ENCODE results near the gene RAD51AP1. TPM values are rescaled to one million over a fixed set of nuclear protein-coding genes. Genes with fewer than 3 reads are reported as not detected.

The RAD51AP1 gene
- total and polyA plus RNA-seq, 2 experiments from 2014 or later, result 12.4 to 13.1 TPM

DNA sequence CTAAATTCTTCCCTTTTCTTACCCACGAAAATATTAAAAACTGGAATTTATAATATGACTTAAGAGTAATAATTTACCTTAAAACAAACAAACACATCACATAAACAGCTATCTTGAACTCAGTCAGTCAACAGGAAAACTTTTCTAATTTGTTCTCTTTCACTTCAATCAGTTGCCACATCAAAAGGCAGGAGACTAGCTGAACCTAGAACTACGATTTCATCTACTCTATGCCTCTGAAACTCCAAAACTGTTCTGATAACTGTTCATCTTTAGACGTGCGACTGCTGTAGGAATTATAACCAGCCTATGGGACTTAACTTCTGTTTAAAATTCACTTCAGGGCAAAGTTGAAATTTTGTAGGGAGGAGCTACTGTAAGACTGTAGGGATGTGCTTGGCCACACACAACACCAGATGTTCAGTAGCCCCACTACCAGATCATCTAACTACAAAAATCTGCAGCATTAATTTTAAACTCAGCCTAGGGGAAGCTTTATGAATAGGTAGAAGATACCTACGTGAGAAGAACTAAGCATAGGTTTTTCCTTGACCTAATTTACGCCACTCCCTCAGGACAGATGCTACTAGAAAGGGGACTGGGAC is 7.6 kb upstream of the RAD51AP1 start:
- 95 to 96% methylated on average over 6 of the region's 6 CpGs for WGBS, 2 experiments (ENCODE audit: low coverage in 1 of 2, low lambda C conversion rate in 2 of 2, missing lambda C conversion rate in 2 of 2)
- no peak for DNase-seq
- TF ChIP-seq EZH2phosphoT487 (IDR thresholded peaks at IDR 0.05; ENCODE audit: insufficient read depth, low read depth), result no peak
- TF ChIP-seq EZH2 (IDR thresholded peaks at IDR 0.05; ENCODE audit: insufficient read depth, poor library complexity, severe bottlenecking), result no peak
- Histone ChIP-seq H3K9ac (no peak overlapping the region), H3K79me2 (ENCODE audit: insufficient read depth) (peaks cover 15% of the 10 kb centered on the region), H3K36me3 (ENCODE audit: low read depth) (peaks cover 11% of the 10 kb centered on the region), H3K27ac (no peak overlapping the region), H3K4me3 (no peak overlapping the region), H3K4me2 (ENCODE audit: unreplicated experiment) (no peak overlapping the region), H3K9me3 (ENCODE audit: low read depth) (no peaks in the 10 kb centered on the region), H3K27me3 (replicated peaks; ENCODE audit: insufficient read depth) (no peaks in the 10 kb centered on the region), H4K20me1 (ENCODE audit: insufficient read depth) (no peaks in the 10 kb centered on the region), H3K9me2 (ENCODE audit: insufficient read depth) (no peaks in the 10 kb centered on the region), H2AFZ (no peak overlapping the region), H3F3A (ENCODE audit: insufficient read depth) (no peaks in the 10 kb centered on the region), H3K4me1 (ENCODE audit: insufficient read depth) (no peaks in the 10 kb centered on the region)
- in situ Hi-C loops (cut with MboI), result no loop called here

DNA sequence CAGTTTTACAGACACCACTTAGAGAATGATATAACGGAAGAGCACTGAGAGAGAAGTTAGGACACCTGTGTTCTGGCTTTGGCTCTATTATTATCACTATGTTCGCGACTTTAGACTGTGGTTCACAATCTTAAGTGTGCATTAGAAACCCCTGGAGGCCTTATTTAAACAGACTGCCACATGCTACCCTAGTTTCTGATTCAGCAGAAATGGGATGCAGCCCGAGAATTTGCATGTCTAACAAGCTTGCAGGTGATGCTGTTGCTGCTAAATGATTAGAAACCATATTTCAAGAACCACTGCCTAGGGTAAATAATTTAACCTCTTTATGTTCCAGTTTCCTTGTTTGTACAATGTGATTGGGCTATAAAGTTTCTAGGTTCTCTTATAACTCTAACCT is 3.6 kb upstream of the RAD51AP1 start:
- Histone ChIP-seq H3K27ac (no peak overlapping the region), H4K20me1 (ENCODE audit: insufficient read depth) (no peaks in the 10 kb centered on the region), H3K36me3 (ENCODE audit: low read depth) (peaks cover 11% of the 10 kb centered on the region), H3K27me3 (replicated peaks; ENCODE audit: insufficient read depth) (no peaks in the 10 kb centered on the region), H3K9me3 (ENCODE audit: low read depth) (no peaks in the 10 kb centered on the region), H3K79me2 (ENCODE audit: insufficient read depth) (peaks cover 48% of the 10 kb centered on the region), H2AFZ (no peak overlapping the region), H3K4me1 (ENCODE audit: insufficient read depth) (peaks cover 12% of the 10 kb centered on the region), H3K4me2 (ENCODE audit: unreplicated experiment) (no peak overlapping the region), H3K4me3 (no peak overlapping the region), H3K9ac (no peak overlapping the region), H3F3A (ENCODE audit: insufficient read depth) (no peaks in the 10 kb centered on the region), H3K9me2 (ENCODE audit: insufficient read depth) (no peaks in the 10 kb centered on the region)
- no peak for DNase-seq
- in situ Hi-C loops (cut with MboI), result no loop called here
- no peak for TF ChIP-seq EZH2 (IDR thresholded peaks at IDR 0.05; ENCODE audit: insufficient read depth, poor library complexity, severe bottlenecking)
- TF ChIP-seq EZH2phosphoT487 (IDR thresholded peaks at IDR 0.05; ENCODE audit: insufficient read depth, low read depth), result no peak
- WGBS, 2 experiments (ENCODE audit: low coverage in 1 of 2, low lambda C conversion rate in 2 of 2, missing lambda C conversion rate in 2 of 2), result 92 to 93% methylated on average over 4 of the region's 4 CpGs

DNA sequence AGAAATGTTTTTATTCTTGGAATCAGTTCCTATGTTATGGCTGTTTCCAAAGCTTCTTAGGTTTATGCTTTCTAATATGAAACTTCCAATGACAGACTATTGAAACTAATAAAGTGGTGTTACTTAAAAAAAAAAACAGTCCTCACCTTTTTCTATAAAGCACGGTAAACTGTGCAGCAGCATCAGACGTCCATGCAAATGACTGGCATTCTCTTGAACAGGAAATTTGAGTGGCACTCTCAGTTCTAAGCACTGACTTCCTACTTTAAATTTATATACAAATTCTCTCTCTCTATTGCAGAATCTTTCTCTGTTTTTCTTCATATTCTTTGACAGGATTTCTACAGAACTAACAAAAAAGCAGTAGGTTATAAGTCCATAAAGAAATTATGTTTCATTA is 2.8 kb upstream of the RAD51AP1 start:
- whole genome bisulfite sequencing, 2 experiments (ENCODE audit: low coverage in 1 of 2, low lambda C conversion rate in 2 of 2, missing lambda C conversion rate in 2 of 2), result 33 to 35% methylated on average over 2 of the region's 2 CpGs
- peaks cover 55% of the 10 kb centered on the region for H3K79me2 ChIP-seq (ENCODE audit: insufficient read depth)
- in situ Hi-C loops (cut with MboI), result no loop called here

DNA sequence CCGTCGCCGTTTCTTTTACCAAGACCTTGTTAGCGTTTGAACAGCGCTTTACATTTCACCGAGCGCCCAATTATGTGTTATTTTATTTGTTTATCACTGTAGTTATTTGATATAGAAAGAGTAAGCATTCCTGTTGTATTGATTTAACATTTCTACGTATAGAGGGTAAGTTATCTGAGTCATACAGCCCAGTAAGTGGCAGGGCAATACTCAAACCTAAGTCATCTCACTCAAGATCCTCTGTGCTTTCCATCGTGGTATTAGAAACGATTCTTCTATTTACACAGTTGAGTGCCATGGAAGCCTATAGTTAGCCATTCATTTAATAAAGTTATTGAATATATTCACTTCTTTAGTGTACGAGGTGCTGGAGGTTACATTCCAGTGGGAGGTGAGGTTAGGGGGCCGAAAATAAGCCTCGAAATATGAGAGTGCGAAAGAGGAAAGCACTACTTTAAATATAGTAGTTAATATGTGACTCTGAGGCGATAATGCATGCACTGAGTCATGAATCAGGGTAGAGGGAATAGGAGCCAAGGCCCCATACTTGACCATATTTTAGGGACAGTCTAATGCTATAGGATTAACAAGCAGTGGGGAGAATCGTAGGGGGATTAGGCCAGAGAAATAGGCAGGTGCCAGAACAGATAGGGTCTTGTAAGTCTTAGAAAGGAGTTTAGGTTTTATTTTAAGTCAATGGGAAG is 629 bp downstream of the RAD51AP1 start:
- Histone ChIP-seq H3K9me2 (ENCODE audit: insufficient read depth) (no peaks in the 10 kb centered on the region), H3K79me2 (ENCODE audit: insufficient read depth) (peaks cover 62% of the 10 kb centered on the region), H3K4me3 (peak overlapping the region; percentile 83), H4K20me1 (ENCODE audit: insufficient read depth) (no peaks in the 10 kb centered on the region), H3K27me3 (replicated peaks; ENCODE audit: insufficient read depth) (no peaks in the 10 kb centered on the region), H3K36me3 (ENCODE audit: low read depth) (0 out of 2 replicates have a peak, but pooled peaks cover 4% of the 10 kb centered on the region), H3F3A (ENCODE audit: insufficient read depth) (no peaks in the 10 kb centered on the region), H3K4me1 (ENCODE audit: insufficient read depth) (peaks cover 12% of the 10 kb centered on the region), H3K9ac (peak overlapping the region; percentile 93), H3K9me3 (ENCODE audit: low read depth) (no peaks in the 10 kb centered on the region), H3K4me2 (ENCODE audit: unreplicated experiment) (peak overlapping the region; percentile 77), H2AFZ (peak overlapping the region; percentile 95), H3K27ac (peak overlapping the region; percentile 23; the same call in 1 of the 2 replicates)
- 10 to 11% methylated on average over 16 of the region's 16 CpGs for WGBS, 2 experiments (ENCODE audit: low coverage in 1 of 2, low lambda C conversion rate in 2 of 2, missing lambda C conversion rate in 2 of 2)
- no peak for TF ChIP-seq EZH2 (IDR thresholded peaks at IDR 0.05; ENCODE audit: insufficient read depth, poor library complexity, severe bottlenecking)
- TF ChIP-seq EZH2phosphoT487 (IDR thresholded peaks at IDR 0.05; ENCODE audit: insufficient read depth, low read depth), result no peak
- in situ Hi-C loops (cut with MboI), result no loop called here
- peak; percentile 25 for DNase-seq

More for the DNA sequence above, 2.8 kb upstream of the RAD51AP1 start:
- no peak overlapping the region for H3K4me3 ChIP-seq
- no peak overlapping the region for H3K27ac ChIP-seq
- H3K27me3 ChIP-seq (replicated peaks; ENCODE audit: insufficient read depth), result no peaks in the 10 kb centered on the region
- H3K9ac ChIP-seq, result peak overlapping the region; percentile 93; the same call in 1 of the 2 replicates
- TF ChIP-seq EZH2phosphoT487 (IDR thresholded peaks at IDR 0.05; ENCODE audit: insufficient read depth, low read depth) (no peak), EZH2 (IDR thresholded peaks at IDR 0.05; ENCODE audit: insufficient read depth, poor library complexity, severe bottlenecking) (no peak)
- peaks cover 12% of the 10 kb centered on the region for H3K4me1 ChIP-seq (ENCODE audit: insufficient read depth)
- no peak for DNase-seq
- no peaks in the 10 kb centered on the region for H3K9me2 ChIP-seq (ENCODE audit: insufficient read depth)
- no peaks in the 10 kb centered on the region for H4K20me1 ChIP-seq (ENCODE audit: insufficient read depth)
- no peak overlapping the region for H3K4me2 ChIP-seq (ENCODE audit: unreplicated experiment)
- no peaks in the 10 kb centered on the region for H3K9me3 ChIP-seq (ENCODE audit: low read depth)
- H3F3A ChIP-seq (ENCODE audit: insufficient read depth), result no peaks in the 10 kb centered on the region
- peaks cover 11% of the 10 kb centered on the region for H3K36me3 ChIP-seq (ENCODE audit: low read depth)
- H2AFZ ChIP-seq, result no peak overlapping the region

Data from GM23248 (cell line).